GOT3 (cell line): ENCODE measurements around the gene RAD51B.

Experiments used
- DNase-seq: peaks from one replicate; lab custom pipeline; 2025; ENCODE audit warnings: mixed read lengths; lab: John Stamatoyannopoulos, UW

The RAD51B gene

DNA sequence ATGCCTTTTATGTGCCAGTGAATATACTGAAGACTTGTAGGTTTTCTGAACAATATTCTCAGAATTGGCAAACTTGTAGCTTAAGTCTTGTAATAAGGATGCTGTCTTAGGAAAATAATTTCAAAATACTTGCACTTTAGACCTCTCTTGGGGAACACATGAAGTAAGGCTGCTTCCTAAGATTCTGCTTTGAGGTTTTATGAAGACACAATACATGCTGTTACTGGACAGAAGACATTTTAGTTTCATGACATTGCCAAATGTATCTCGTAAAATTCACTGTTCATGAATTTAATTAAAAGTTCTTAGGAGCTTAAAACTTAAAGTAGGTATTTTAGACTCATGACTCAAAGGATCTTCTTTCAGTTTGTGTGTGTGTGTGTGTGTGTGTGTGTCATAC, 80.7 kb downstream of the RAD51B start:
- no peak for DNase-seq

DNA sequence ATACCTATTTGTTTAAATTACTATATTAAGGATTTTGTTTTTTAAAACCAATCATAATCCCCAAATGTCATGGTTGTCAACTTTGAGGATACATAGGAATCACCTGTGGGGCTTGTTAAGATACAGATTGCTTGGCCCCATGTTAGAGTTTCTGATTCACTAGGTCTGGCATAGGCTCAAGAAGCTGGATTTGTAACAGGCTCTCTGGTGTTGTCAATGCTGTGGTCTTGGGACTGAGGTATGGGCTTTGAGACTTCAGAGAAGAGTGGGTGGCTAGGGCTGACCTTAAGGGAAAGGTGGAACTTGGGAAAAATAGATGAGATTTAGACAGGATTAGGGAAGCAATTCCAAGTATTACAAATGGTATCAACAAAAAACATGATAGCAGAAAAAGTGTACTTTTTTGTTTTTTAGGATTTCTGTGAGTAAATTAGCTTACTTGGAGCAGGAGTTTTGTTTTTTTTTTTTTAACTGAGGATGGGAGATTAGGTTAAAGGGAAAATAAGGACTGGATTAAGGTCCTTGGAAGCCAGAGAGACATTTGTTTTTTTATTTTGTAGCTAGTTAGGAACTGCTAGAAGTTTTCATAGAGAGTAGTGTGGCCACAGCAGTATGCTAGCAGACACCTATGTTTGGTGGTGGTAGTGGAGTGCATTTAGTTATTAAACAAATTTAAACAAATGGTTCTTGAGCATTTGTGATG, 88.6 kb downstream of the RAD51B start:
- no peak for DNase-seq

DNA sequence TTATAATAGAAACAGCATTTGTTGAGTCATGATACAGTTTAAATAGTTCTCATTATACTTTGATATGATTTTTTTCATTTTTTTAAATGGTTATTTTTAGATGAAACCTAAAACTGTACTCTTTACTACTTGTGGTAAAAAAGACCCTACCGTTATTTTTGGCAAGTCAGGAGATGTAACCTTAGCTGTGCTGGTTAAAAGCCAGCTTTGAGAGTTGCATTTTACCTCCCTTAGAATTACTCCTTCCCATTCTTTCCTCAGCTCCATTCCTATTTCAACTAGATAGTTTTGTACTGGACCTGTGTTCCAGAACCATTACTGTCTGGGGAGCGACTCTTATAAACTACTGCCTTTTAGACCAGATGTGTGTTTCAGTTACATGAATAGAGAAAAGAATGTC, 92.0 kb downstream of the RAD51B start:
- DNase-seq = no peak

DNA sequence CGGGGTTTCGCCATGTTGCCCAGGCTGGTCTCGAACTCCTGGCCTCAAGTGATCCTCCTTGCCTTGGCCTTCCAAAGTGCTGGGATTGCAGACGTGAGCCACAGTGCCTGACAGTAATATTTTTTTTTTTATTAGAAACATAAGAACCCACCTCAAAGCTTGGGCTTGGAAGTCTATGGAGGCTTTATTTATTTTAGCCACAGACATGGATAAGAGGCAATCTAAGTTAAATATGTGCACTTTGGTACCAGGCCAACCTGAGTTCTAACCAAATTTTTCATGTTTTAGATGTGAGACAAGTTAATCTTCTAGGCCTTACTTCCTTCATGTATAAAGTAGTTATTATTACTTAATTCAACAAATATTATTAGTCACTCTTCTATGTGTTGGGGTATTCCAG, 96.9 kb downstream of the RAD51B start:
- DNase-seq = no peak

DNA sequence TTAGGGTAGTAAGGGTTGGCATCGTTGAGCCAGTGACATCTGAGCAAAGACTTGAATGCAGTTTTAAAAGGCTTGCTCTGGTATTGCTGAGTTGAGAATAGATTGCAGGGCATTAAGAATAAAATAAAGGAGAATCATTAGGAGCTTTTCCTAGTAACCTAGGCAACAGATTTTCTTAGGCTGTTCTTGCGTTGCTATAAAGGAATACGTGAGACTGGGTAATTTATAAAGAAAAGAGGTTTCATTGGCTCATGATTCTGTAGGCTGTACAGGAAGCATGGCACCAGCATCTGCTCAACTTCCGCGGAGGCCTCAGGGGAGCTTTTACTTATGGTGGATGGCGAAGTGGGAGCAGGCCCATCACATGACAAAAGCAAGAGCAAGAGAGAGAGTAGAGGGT, 97.4 kb downstream of the RAD51B start:
- DNase-seq = no peak

DNA sequence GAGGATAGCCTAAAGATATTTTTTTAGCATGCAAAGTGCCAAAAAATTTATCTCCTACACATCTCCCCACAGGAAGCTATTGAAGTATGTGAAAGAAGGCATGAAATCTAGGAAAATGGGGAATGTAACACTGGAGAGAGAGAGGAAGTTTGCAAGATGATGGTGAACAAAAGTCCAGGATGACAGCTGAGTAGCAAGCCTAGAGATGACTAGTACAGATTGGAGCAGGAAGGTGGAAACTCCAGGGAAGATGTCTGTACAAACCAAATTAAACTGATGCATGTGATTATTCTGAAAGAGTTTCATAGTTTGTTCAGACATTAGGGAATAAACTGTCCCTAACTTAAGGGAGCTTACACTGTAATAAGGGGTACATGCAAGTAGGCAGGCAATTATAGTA, 99.3 kb downstream of the RAD51B start:
- DNase-seq = no peak

DNA sequence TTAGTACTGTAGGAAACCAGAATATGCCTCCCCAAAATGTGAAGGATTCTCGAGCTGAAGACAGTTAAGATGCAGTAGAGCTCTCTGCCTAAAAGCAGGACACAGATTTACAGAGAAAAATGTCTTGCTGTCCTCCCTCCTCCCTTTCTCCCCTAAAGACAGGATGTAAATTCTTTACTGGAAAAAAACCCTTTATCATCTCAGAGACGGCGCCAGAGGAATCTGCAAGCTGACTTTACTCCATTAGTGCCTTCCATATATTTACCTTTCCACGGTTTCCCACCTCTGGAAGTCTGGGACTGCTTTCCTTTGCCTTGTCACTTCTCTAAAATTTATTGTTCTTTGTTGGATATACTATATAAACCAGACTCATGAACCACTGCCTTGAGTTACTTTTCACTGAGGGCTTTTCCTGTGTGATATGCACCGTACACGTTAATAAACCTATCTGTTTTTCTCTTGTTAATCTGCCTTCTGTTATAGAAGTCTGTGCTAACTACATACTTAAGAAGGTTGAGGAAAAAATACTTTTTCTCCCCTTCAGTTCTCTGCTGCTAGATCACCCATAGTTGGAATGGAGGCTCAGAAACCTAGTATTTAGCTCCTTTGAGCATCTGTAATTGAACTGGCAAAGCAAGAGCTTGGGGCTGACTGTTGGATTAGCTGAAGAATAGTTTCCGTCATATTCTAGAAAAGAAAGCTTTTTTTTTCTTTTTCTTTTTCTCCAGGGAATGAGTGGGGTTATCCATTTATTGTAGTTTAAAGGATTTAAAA, 99.9 kb downstream of the RAD51B start:
- DNase-seq = no peak

DNA sequence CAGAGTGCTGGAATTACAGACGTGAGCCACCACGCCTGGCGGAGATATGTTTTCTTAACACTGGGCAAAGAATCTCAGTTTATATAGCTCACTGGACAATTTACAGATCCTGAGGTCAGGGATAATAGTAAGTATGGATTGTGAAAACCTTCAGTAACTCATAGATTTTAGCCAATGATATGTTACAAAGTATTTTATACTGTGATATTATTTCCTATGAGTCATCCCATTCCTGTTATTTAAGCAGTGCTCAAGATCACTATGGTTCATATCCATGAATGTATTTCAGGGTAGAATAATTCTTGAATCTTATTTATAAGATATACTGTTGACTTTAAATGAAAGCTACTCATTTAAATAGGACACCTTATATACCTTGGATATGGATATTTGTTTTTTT, 107.2 kb downstream of the RAD51B start:
- DNase-seq = no peak

DNA sequence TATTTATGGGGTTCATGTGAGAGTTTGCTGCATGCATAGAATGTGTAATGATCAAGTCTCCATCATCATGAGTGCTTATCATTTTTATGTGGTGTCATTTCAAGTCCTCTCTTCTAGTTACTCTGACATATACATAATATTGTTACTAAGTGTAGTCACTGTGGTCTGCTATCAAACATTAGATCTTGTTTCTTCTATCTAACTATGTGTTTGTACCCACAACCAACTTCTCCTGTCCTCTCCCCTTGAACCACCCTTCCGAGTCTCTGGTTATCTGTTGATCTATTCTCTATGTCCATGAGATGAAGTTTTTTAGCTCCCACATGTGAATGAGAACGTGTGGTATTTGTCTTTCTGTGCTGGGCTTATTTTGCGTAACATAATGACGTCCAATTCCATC, 107.7 kb downstream of the RAD51B start:
- no peak for DNase-seq

DNA sequence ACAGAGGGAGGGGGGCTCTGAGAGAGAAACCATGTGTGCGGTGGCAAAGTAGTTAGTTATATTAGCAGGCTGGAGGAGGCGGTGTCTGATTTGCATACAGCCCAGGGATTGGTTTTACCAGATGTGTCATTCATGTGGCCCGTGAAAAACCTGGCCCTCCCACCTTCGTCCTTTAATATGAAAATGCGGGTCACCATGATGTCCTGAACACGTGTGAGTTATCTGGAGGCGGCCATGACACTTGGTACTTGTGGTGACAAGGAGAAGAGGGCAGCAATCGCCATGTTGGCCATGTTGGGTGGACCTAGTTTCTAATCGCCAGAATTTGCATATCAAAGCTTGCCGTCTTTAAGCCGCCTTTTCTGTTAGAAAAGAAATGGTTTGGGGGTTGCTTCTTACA, 108.8 kb downstream of the RAD51B start:
- no peak for DNase-seq

DNA sequence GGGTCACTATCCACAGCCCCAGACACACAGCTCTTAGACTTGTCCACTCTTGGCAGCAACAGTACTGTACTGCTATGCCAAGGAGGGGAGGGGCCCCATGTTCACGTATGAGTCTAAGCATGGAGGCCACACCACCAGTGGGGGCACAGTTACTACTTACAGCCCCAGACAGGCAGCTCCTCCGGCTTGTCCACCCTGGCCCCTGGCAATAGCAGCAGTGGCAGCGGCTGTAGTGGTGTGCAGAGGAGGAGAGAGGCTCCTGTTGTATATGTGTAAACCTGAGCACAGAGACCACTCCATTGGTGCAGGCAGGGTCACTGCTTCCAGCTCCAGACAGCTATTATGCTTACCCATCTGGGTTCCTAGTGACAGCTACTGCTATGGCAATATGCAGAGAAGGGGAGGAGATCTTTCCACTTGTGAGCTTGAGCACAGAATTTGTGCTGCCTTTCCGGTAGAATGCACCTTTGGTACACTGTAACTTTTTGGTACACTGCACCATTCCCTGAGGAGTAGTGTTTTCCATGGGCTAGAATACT, 113.2 kb downstream of the RAD51B start:
- no peak for DNase-seq

DNA sequence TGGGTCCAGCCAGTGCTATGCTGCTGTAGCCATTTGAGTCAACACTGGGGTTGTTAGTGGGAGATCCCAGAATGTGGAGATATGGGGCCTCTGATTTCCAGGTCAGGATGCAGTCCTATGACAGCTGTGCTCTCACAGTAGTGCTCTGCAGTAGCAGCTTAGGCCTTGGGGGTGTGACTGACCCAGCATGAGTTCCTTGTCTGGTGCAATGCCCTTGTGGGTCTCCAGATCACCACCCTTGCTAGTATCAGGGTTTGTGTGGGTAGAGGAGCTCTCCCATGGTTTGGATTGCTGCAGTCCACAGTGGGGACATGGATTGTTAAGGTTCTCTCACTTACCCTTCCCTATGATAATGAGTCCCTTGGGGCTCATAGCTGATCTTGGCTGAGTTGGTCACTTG, 113.7 kb downstream of the RAD51B start:
- no peak for DNase-seq

DNA sequence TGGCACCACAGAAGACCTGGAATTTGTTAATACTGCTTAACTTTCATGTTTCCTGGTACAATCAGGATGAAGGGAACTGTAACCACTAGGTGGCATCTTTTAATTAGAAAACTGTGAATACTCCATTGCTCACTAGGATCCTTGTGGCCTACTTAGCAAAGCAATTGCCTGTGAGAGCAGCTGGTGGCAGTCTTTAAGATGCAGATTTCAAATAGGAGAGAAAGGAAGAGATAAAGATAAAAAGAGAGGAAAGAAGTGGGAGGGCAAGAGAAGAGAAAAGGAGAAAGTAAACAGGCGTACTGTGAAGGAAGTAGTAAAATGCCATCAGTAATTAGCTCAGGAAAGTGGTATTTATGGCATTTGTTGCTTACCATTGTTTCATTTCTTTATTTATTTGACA, 114.5 kb downstream of the RAD51B start:
- no peak for DNase-seq

DNA sequence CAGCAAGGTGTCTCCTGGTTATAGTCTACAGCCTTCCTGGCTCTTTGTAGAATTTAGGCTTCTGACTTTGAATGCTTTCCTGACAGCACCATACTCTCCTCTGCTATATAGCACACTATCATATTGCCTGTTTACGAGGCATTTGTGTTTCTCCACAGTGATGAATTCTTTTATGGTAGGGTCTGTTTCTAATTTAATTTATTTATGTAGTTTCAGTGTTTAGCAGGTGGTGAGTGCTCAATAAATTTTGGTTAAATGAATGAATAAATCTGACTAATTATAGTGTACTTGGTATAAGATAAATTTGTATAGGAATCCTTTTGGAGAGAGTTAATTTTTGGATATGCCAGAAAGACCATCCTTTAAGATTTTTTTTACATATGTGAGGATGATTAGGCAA, 115.3 kb downstream of the RAD51B start:
- DNase-seq = no peak

DNA sequence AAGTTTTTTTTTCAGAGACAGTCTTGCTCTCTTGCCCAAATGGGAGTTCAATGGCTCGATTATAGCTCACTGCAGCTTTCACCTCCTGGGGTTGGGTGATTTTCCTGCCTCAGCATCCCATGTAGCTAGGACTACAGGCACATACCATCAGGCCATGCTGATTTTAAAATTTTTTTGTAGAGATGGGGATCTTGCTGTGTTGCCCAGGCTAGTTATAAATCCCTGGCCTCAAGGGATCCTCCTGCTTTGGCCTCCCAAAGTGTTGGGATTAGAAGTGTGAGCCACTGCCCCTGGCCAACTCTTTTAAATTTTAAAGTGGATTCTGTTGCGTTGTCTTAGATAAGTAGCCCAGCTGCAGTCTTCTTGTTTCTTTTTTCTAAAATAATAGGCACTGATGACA, 115.8 kb downstream of the RAD51B start:
- no peak for DNase-seq

DNA sequence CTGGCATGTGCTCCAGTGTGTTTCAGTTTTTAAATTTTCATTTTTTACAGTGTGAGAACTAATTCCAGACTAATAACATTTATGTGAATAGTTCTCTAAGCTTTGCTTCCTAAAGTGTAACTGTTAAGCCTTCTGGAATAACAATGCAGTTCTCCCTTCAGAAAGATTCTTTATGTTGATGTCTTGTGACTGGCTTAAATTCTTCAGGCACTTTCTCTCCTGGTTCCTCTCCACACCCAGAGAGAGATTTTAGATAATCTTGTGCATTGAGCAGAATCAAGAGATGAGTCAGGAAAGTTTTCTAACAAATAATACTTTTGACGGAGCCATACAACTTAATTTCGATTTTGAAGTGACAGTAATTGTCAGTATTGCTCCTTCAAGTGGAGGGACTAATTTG, 118.5 kb downstream of the RAD51B start:
- no peak for DNase-seq

DNA sequence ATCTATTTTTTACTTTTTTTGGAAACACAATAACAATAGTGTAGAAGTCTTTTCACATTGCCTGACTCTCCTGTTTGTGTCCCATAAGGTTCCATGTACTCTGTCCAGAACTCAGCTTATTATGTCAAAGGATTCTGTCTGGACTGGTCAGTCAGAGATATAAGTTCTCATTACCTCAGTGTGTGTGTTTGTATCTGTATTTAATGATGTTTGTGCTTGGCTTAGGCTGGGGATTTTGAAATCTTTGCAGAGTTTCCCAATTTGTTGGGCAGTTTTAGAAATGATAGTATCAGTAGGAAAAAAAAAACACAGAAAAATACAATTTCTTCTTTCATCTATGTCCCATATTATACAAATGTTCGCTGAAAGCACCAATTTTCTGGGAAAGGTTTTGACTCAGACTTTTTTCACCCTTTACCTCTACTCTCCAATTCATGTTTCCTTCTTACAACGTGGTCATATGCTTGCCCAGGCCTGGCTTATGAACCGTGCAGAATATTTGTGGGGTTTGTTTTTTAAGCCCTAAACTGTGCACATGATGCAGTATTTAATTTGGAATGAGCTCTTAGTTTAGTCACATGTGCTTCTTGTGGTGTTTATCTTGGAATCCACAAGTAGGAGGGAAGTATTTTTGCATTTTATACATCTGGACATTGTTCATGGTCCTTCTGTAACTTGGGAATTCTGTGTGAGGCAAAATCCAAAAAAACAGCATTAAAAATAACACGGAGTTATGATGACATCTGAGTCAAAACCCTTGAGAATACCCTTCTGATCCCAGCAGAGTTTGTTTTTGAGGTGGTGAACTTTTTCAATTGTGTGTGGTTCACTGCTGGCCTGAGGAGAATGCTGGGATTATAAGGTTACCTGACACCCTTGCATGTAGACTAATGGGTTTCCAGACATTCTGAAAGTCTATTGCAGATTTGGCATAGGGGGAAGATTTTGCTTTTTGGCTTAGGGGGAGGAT, 121.2 kb downstream of the RAD51B start:
- no peak for DNase-seq

DNA sequence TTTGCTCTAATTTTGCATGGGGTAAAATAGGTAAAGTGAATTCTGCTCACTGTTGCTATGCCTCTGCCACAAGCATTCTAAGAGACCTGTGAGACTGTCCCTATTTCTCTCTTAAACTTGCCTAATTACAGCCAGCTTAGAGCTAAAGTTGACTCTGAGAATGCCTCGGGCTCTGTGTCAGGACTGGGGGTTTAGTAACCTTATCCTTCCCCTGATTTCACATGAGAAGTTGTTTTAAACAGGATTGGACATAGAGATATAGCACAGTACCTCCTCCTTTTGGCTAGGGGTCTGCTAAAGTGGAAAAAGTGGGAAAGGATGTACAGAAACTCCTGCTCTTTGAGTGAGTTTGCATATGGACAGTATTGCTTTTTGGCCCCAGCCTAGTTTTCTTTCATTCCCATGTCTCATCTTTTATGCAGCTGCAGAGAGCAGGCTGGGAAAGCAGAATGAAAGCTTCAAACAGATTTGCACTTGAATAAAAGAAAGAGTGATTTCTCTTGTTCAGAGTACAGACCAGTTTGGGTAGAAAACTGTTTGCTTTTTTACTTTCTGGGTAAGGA, 122.0 kb downstream of the RAD51B start:
- DNase-seq = no peak

DNA sequence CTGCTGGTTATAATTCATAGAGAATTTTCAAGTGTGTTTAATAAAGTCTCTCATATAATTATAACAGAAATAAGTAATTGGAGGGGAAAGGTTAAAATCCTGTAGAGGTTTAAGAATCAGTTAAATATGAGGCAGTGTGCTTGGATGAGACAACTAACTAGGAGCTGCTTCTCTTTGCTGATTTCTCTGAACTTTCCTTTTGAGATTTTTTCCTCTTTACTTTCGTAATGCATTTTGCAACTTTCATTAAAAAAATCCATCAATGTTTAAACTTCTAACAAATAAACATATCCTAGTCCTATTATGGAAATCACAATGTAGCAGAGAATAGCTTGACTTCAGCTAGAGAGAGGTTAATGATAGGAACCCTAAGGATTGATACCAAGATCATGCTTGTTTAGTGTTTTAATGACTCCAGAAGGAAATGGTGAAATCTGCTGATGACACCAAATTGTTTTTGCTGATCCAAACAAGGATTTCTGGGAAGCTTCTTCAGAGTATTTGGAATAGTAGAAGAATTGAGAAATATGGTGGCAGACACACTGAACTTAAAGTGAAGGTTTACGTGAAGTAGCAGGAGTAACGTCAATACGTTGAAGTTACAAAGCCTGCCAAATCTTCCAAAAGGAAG, 122.6 kb downstream of the RAD51B start:
- no peak for DNase-seq

DNA sequence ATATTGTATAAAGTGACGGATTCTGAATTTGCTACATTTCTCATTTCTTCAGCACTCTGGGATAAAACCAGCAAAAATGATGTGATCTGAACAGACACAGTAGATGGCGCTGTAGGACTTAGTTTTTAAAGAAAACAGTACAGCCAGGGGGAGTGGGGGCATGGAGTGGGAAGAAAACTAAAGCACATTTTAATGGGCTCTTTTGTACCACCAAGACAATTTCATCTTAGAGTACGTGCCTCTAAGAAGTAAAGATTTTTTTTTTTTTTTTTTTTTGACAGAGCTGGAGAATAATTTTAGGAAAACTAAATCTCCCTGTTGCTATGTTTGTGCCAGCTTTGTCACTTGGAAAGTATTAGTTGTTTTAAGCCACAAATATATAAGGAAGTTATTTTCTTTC, 124.4 kb downstream of the RAD51B start:
- DNase-seq = no peak

DNA sequence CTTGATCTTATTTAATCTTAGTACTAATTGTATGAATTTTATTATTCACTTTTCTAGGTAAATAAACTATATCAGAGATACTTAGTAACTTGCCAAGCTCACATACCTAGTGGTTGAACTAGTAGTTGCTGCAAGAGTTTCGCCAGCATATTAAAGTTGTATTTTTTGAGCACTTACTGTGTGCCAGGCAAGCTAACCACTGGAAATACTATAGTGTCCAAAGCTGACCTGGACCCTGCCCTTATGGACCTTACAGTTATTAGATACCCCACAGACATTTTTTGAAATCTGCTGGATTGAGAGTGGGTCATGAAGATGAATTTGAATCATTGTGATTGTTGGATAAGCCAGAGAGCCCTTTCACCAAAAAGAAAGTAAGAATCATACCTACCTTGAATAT, 125.0 kb downstream of the RAD51B start:
- no peak for DNase-seq

DNA sequence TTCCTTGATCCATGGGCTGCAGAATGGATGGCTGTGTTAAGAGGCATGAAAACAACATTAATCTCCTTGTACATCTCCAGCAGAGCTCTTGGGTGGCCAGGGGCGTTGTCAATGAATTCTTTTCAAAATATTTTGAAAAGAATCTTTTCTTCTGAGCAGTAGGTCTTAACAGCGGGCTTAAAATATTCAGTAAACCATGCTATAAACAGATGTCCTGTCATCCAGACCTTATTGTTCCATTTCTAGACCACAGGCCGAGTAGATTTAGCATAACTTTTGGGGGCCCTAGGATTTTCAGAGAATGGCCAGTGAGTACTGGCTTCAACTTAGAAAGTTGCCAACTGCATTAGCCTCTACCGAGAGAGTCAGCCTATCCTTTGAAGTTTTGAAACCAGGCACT, 130.2 kb downstream of the RAD51B start:
- no peak for DNase-seq
